GM19452 (cell line): ENCODE measurements around the gene RAP1GDS1.
"Not testable (repeated sequence)": the region's sequence is repeated elsewhere in the genome, so short reads cannot be mapped to it uniquely, and the experiment has no call there.

Source experiments
- ATAC-seq: cut with Tn5 transposase; IDR thresholded peaks from one replicate; pipeline ENCODE4 v1.9.1; 2021; ENCODE audit not compliant: unreplicated experiment

RAP1GDS1 gene

GRCh38 chr4:98345838-98346237 lies 84.7 kb downstream of the RAP1GDS1 start:
- no peak for ATAC-seq

- no peak for ATAC-seq
Measured at GRCh38 chr4:98352396-98352795, 91.2 kb downstream of the RAP1GDS1 start.

DNA sequence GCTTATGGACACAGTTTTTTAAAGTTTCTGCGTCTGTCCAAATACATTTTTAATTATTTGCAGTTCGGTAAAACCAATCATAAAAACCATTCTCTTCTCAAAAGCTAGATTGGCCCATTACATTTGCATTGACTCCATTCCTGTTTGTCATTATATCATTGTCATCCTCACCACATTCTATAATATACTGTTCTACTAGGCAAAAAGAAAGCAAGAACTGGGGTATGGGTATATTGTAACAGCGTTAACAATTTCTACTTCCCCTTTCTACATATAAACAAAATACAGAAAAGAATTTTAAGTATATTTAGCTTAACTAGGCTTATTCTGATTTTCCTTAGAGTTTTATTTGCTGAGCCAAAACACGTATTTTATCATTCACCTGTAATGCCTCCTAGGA lies 91.8 kb downstream of the RAP1GDS1 start:
- no peak for ATAC-seq

DNA sequence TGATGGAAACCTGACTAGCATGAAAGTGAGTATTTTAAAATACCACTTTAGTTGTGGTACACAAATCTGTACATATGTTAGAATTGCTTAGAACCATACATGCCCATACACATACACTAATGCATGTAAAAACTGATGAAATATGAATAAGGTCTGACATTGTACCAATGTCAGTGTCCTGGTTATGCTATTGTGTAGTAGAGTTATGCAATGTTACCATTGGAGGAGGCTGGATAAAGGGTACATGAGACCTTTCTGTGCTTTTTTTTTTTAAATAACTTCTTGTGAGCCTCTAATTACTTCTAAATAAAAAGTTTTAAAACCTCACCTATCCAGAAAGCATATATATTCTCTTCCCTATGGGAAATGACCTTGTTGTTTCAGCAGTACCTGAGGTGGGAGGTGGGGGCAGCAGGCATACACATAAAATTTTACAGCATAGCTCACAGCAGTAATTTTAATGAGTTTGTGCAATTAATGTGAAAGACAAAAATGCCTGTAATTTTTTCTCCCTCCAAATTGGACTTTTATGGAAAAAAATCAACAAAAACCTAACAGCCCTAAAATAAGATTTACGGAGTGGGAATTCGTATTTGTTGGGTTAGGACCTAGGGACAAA lies 97.6 kb downstream of the RAP1GDS1 start:
- ATAC-seq, result no peak

DNA sequence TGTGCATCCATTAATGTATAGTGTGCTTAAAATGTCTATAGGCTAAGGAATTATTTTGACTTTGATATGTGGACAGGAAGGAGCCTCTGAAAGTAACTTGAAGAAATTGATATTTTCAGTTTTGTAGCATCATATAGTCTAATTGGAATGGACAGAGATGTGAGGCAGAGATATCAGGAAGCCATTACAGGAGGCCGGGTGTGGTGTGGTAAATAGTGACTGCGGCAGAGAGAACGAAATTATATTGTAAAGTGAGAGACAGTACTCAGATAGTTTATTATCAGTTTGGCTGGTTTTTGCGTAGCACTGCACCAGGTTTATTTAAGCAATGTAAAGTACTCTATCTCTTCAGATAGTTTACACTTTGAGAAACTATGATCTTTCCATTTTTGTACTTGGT lies 98.5 kb downstream of the RAP1GDS1 start:
- ATAC-seq, result no peak

DNA sequence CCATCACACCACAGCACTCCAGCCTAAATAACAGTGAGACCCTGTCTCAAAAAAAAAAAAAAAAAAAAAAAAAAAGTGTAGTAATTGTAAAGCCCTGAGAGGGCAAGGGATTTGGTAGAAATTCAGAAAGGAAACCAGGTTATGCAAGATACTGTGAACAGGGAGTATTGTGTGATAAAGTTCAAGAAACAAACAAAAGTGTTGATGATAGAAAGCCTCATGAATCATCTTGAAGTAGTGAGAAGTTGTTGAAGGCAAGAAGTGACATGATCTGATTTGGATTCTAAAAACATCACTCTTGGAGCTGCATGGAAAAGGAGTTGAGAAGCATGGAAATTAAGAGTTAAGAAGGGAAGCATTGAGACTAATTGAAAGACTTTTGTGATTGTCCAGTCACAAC lies 102.2 kb downstream of the RAP1GDS1 start:
- ATAC-seq, result no peak

DNA sequence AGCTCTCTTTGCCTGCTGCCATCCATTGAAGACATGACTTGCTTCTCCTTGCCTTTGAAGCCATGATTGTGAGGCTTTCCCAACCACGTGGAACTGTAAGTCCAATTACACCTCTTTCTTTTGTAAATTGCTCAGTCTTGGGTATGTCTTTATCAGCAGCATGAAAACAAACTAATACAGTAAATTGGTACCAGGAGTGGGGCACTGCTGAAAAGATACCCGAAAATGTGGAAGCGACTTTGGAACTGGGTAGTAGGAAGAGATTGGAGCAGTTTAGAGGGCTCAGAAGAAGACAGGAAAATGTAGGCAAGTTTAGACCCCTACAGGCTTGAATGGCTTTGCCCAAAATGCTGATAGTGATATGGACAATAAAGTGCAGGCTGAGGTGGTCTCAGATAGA lies 105.1 kb downstream of the RAP1GDS1 start:
- not testable (repeated sequence) for ATAC-seq

DNA sequence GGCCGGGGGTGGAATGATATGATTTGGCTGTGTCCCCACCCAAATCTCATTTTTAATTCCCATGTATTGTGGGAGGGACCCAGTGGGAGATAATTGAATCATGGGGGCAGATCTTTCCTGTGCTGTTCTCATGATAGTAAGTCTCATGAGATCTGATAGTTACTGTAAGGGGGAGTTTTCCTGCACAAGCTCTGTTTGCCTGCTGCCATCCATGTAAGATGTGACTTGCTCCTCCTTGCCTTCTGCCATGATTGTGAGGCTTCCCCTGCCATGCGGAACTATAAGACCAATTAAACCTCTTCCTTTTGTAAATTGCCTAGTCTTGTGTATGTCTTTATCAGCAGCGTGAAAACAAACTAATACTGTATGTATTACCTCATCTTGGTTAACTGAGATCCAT lies 106.8 kb downstream of the RAP1GDS1 start:
- not testable (repeated sequence) for ATAC-seq

- ATAC-seq, result no peak
Measured at GRCh38 chr4:98369322-98369721, 108.1 kb downstream of the RAP1GDS1 start.

DNA sequence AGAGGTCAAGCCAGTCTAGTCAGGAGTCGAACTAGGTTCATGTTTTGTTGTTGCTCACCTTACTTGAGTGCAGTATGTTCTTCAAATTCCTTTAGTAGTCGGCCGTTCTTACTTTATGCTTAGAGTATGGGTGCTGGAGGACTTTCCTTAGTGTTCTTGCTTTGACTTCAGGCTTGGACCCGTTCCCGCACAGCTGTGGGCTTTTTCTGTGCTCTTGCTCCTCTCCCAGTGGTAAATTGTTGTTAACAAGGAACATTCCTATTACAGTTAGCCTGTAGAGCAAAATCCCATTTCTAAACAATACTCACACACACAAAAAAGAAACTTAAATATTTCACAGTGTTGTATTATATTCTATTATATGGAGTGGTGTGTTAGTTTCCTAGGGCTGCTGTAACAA lies 113.5 kb downstream of the RAP1GDS1 start:
- ATAC-seq, result no peak

DNA sequence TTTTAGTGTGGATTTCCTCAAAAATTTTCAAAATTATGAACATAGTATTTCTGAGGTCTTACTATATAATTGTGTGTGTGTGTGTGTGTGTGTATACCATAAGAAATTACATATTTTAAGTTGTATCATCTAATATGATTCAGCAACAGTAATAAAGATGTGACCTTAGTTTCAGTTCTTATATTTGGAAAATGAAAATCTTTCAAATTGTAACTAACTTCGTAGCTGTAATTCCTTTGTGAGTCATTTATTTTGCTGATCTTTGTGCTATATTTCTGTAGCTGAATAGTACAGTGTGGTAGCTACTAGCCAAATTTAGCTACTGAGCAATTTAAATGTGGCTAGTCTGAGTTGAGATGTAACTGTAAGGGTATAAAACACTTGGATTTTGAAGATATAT lies 116.4 kb downstream of the RAP1GDS1 start:
- no peak for ATAC-seq

DNA sequence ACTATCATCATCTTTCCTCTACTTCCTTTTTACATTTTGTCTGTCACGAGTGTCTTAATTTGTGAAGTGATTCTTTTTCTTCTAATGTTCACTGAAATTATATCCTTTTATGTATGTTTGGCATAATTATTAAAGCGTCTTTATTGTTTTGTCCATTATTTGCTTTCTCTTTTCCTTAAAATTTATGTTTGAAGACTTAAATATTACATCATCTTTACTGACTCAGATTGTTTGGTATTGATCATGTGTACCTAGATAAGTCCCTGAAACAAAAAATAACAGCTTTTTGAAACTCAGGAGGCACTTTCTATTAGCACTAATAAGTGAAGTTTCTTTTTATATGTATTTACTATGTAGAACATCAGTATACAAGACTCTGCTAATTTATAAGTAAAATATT lies 120.1 kb downstream of the RAP1GDS1 start:
- no peak for ATAC-seq

DNA sequence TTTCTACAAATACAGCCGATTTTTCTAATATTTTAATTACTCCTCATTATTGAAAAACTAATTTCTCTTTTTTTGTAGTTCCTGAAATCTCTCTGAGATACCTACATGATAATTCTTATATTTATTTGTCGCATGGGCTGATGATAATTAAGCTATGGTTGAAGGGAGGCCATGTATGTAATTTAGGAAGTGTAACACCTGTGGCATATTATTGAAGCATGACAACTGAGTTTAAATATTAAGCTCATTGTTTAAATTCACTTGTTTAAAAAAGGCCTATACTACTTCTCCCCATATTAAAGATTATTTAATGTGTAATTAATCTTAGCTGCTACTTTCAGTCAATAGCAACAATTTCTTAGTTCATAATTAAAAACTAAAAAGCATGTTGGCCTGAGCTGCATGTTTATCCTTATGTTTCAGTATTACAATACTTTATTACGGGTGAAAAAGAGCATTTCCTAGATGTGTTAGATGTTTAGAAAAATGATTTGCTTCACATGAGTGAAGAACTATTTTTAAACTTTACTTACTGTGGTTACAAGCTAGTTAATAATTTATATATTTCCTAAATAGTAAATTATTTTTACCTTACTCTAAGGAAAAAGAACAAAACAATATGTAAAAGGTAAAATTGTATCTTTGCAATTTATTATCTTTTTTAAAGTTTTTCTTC lies 122.4 kb downstream of the RAP1GDS1 start:
- ATAC-seq, result peak; percentile 77

- no peak for ATAC-seq
Measured at GRCh38 chr4:98385831-98386230, 124.6 kb downstream of the RAP1GDS1 start.

- no peak for ATAC-seq
Measured at GRCh38 chr4:98387345-98388026, 126.3 kb downstream of the RAP1GDS1 start.

DNA sequence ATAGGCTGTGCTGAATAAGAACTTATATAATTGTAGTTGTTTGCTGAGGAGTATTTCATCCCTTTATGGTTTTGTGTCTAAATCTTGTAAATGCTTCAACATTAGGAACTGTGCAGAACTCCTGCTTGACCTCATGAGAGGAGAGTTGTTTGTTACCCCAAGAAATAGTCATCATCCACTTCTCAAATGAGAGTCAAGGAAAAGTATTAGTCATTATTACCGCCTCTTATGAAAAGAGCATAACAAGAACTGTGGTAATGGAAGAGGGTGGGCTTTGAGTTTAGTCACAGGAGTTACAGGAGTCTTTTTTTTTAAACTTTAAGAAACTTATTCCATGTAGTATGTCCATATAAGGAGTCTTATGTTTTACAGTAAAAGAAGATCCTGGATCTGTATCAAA lies 132.9 kb downstream of the RAP1GDS1 start:
- ATAC-seq, result no peak

DNA sequence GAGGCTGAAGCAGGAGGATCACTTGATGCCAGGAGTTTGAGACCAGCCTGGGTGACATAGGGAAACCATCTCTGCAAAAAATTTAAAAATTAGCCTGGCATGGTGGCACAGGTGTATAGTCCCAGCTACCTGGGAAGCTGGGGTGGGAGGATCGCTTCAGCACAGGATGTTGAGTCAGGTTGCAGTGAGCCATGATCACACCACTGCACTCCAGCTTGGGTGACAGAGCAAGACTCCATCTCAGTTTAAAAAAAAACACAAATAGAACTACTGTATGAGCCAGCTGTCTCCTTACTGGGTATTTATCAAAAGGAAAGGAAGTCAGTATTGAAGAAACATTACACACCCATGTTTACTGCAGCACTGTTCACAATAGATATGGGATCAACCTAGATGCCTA lies 138.7 kb downstream of the RAP1GDS1 start:
- no peak for ATAC-seq

- no peak for ATAC-seq
Measured at GRCh38 chr4:98406819-98407218, 145.6 kb downstream of the RAP1GDS1 start.

- no peak for ATAC-seq
Measured at GRCh38 chr4:98411731-98412130, 150.5 kb downstream of the RAP1GDS1 start.

GRCh38 chr4:98416844-98417243 lies 155.7 kb downstream of the RAP1GDS1 start:
- no peak for ATAC-seq

- not testable (repeated sequence) for ATAC-seq
Measured at GRCh38 chr4:98420151-98420550, 159.0 kb downstream of the RAP1GDS1 start.

GRCh38 chr4:98421111-98421510 lies 159.9 kb downstream of the RAP1GDS1 start:
- ATAC-seq, result no peak
